Astrocyte (in vitro differentiated cells and primary cell): Measurements from ENCODE around the gene PCDHB11. TPM values are rescaled to one million over a fixed set of nuclear protein-coding genes. Genes with fewer than 3 reads are reported as not detected.
A peak's percentile ranks its signal among the peaks of the same experiment; 100 is the strongest.
"Not testable (repeated sequence)": the region's sequence is repeated elsewhere in the genome, so short reads cannot be mapped to it uniquely, and the experiment has no call there.

Experiments used
- DNase-seq: peaks from one replicate; pipeline ENCODE4 v3.0.0-alpha.2; 2010; ENCODE audit warnings: low read depth
- FAIRE-seq: peaks from 2 replicates; lab custom pipeline; 2011; peaks lifted over from hg19 to GRCh38; lab: Jason Lieb, UNC
- H2AFZ ChIP-seq: 2 replicates; pipeline ENCODE4 v1.6.0; 2012; ENCODE audit warnings: low read depth, low read length, inconsistent platforms
- H3K27ac ChIP-seq: 2 replicates; pipeline ENCODE4 v1.5.1; 2011; ENCODE audit warnings: low read depth, low read length, inconsistent platforms
- H3K27me3 ChIP-seq: 2 replicates; pipeline ENCODE4 v1.6.0; 2011; ENCODE audit warnings: low read length, inconsistent platforms; ENCODE audit not compliant: insufficient read depth
- H3K36me3 ChIP-seq: 2 replicates; pipeline ENCODE4 v1.5.1; 2011; ENCODE audit warnings: low read length, inconsistent platforms; ENCODE audit not compliant: insufficient read depth
- H3K4me1 ChIP-seq: 2 replicates; pipeline ENCODE4 v1.5.1; 2011; ENCODE audit warnings: low read length, inconsistent platforms; ENCODE audit not compliant: insufficient read depth
- H3K4me2 ChIP-seq: 2 replicates; pipeline ENCODE4 v1.6.0; 2012; ENCODE audit warnings: low read length, inconsistent platforms
- H3K4me3 ChIP-seq: 2 replicates; pipeline ENCODE4 v1.5.1; 2011; ENCODE audit warnings: low read depth, mild to moderate bottlenecking, low read length, inconsistent platforms; ENCODE audit not compliant: insufficient read depth
- H3K79me2 ChIP-seq: 2 replicates; pipeline ENCODE4 v1.6.0; 2012; ENCODE audit warnings: mild to moderate bottlenecking, low read length, inconsistent platforms; ENCODE audit not compliant: insufficient read depth
- H3K9ac ChIP-seq: 2 replicates; pipeline ENCODE4 v1.6.0; 2012; ENCODE audit warnings: mild to moderate bottlenecking, low read length, inconsistent platforms
- H3K9me3 ChIP-seq: 2 replicates; pipeline ENCODE4 v1.5.1; 2012; ENCODE audit warnings: low read depth, mild to moderate bottlenecking, low read length, inconsistent platforms; ENCODE audit not compliant: insufficient read depth
- H4K20me1 ChIP-seq: 2 replicates; pipeline ENCODE4 v1.6.0; 2012; ENCODE audit warnings: low read length, inconsistent platforms; ENCODE audit not compliant: insufficient read depth
- H3K27ac Mint-ChIP-seq: one replicate; pipeline ENCODE4 v1.8.0; 2021; ENCODE audit warnings: mild to moderate bottlenecking, mixed read lengths; ENCODE audit not compliant: unreplicated experiment
- H3K27me3 Mint-ChIP-seq: one replicate; pipeline ENCODE4 v1.8.0; 2021; ENCODE audit warnings: low read depth, mixed read lengths; ENCODE audit not compliant: unreplicated experiment
- H3K36me3 Mint-ChIP-seq: one replicate; pipeline ENCODE4 v1.8.0; 2021; ENCODE audit warnings: low read depth, mixed read lengths; ENCODE audit not compliant: unreplicated experiment
- H3K4me1 Mint-ChIP-seq: one replicate; pipeline ENCODE4 v1.8.0; 2021; ENCODE audit warnings: low read depth, mixed read lengths; ENCODE audit not compliant: unreplicated experiment
- H3K4me3 Mint-ChIP-seq: one replicate; pipeline ENCODE4 v1.8.0; 2021; ENCODE audit warnings: mild to moderate bottlenecking, moderate library complexity, mixed read lengths; ENCODE audit not compliant: unreplicated experiment
- H3K9me3 Mint-ChIP-seq: one replicate; pipeline ENCODE4 v1.8.0; 2021; ENCODE audit warnings: mild to moderate bottlenecking, mixed read lengths; ENCODE audit not compliant: unreplicated experiment
- EZH2 ChIP-seq: IDR thresholded peaks from 2 replicates; pipeline ENCODE4 v1.6.1; 2012; ENCODE audit warnings: mild to moderate bottlenecking, low read length, inconsistent platforms; ENCODE audit not compliant: insufficient read depth
- total RNA-seq: library from RNA; stranded (reverse); gene quantifications from 2 replicates; pipeline ENCODE4 v1.2.1, GENCODE V29; 2021
- TF ChIP-seq, protein P1 (sequence below): IDR thresholded peaks from 2 replicates; pipeline ENCODE4 v1.5.1; 2011; ENCODE audit warnings: low read depth, mild to moderate bottlenecking, inconsistent platforms, low read length, moderate library complexity; ENCODE audit not compliant: insufficient read depth

Gene PCDHB11
- total RNA-seq, 1 donor from 2014 or later, result 2.1 TPM

GRCh38 chr5:141189131-141189530, 10.3 kb upstream of the PCDHB11 start:
- not testable (repeated sequence) for DNase-seq, H3K9me3 ChIP-seq, H3K36me3 ChIP-seq, H3K9ac ChIP-seq, H3K4me1 Mint-ChIP-seq, H2AFZ ChIP-seq, H3K27me3 ChIP-seq, H3K4me2 ChIP-seq, FAIRE-seq, H3K79me2 ChIP-seq, H3K4me3 ChIP-seq, H3K27me3 Mint-ChIP-seq, H3K4me1 ChIP-seq, H3K27ac ChIP-seq, H3K4me3 Mint-ChIP-seq, H4K20me1 ChIP-seq
- Mint-ChIP-seq H3K36me3 (peaks cover 15% of the 10 kb centered on the region), H3K9me3 (peaks cover 24% of the 10 kb centered on the region), H3K27ac (peak overlapping the region; percentile 53)

DNA sequence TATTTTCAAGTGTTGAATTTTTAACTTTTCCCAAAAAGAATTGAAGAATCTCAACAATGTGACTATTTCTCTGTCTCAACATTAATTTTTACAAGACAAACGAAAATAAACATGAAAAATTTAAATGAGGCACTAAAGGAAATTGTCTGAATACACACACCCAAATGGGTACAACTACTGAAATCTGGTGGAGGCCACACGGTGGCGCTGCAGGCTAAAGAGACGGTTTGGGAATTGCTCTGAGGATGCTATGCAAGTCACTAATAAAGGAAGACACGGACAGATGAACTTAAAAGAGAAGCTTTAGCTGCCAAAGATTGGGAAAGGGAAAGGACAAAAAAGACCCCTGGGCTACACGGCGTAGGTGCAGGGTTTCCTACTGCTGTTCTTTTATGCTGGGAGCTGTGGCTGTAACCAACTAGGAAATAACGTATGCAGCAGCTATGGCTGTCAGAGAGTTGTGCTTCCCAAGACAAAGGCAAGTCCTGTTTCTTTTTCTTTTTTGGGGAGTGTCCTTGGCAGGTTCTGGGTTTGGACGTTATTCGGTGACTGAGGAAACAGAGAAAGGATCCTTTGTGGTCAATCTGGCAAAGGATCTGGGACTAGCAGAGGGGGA, 7.2 kb upstream of the PCDHB11 start, which contains the start of gene PCDHB10:
TSS of gene PCDHB10 (plus strand) at position 244 of the 616 bp plus-strand sequence. CDS start at position 444, 200 bp downstream.
- no peaks in the 10 kb centered on the region for H3K4me1 ChIP-seq
- FAIRE-seq, result no peak
- no peaks in the 10 kb centered on the region for H3K79me2 ChIP-seq
- H3K27me3 ChIP-seq, result no peaks in the 10 kb centered on the region
- no peak within 1 kb of the TSS for H3K4me2 ChIP-seq
- Mint-ChIP-seq H3K9me3 (peaks cover 29% of the 10 kb centered on the region), H3K4me3 (peak within 1 kb of the TSS; percentile 79), H3K4me1 (no peaks in the 10 kb centered on the region), H3K27ac (no peak within 1 kb of the TSS), H3K27me3 (no peaks in the 10 kb centered on the region), H3K36me3 (peaks cover 12% of the 10 kb centered on the region)
- H3K27ac ChIP-seq, result no peak within 1 kb of the TSS
- H3K9ac ChIP-seq, result no peak within 1 kb of the TSS
- no peak within 1 kb of the TSS for H3K4me3 ChIP-seq
- H4K20me1 ChIP-seq, result no peaks in the 10 kb centered on the region
- H2AFZ ChIP-seq, result no peak within 1 kb of the TSS
- no peak for DNase-seq
- TF ChIP-seq, protein P1, sequence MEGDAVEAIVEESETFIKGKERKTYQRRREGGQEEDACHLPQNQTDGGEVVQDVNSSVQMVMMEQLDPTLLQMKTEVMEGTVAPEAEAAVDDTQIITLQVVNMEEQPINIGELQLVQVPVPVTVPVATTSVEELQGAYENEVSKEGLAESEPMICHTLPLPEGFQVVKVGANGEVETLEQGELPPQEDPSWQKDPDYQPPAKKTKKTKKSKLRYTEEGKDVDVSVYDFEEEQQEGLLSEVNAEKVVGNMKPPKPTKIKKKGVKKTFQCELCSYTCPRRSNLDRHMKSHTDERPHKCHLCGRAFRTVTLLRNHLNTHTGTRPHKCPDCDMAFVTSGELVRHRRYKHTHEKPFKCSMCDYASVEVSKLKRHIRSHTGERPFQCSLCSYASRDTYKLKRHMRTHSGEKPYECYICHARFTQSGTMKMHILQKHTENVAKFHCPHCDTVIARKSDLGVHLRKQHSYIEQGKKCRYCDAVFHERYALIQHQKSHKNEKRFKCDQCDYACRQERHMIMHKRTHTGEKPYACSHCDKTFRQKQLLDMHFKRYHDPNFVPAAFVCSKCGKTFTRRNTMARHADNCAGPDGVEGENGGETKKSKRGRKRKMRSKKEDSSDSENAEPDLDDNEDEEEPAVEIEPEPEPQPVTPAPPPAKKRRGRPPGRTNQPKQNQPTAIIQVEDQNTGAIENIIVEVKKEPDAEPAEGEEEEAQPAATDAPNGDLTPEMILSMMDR, result peak; percentile 19
- no peak for TF ChIP-seq EZH2
- H3K9me3 ChIP-seq, result peaks cover 3% of the 10 kb centered on the region
- no peaks in the 10 kb centered on the region for H3K36me3 ChIP-seq

GRCh38 chr5:141194332-141194731, 5.1 kb upstream of the PCDHB11 start:
- not testable (repeated sequence) for H3K36me3 Mint-ChIP-seq
- peaks cover 28% of the 10 kb centered on the region for H3K9me3 Mint-ChIP-seq

More at GRCh38 chr5:141194332-141194731, 5.1 kb upstream of the PCDHB11 start:
- not testable (repeated sequence) for FAIRE-seq, H2AFZ ChIP-seq, H3K4me1 Mint-ChIP-seq, H3K36me3 ChIP-seq, H3K4me3 ChIP-seq, H3K27ac Mint-ChIP-seq, H3K4me2 ChIP-seq, H3K79me2 ChIP-seq, H3K27me3 Mint-ChIP-seq, H3K9me3 ChIP-seq, H3K4me3 Mint-ChIP-seq, H3K27me3 ChIP-seq, H3K4me1 ChIP-seq, DNase-seq, H3K9ac ChIP-seq, H4K20me1 ChIP-seq, H3K27ac ChIP-seq
